NT2/D1 (cell line): ENCODE measurements around the gene IGSF23.

ENCODE experiments used
- SUZ12 ChIP-seq: IDR thresholded peaks from 2 replicates; pipeline ENCODE4 v1.6.1; 2011; ENCODE audit not compliant: insufficient read length, insufficient read depth; ENCODE audit errors: extremely low read depth
- ZNF274 ChIP-seq: IDR thresholded peaks from 2 replicates; pipeline ENCODE4 v1.6.1; 2011; ENCODE audit warnings: mild to moderate bottlenecking, low read depth, low read length

GRCh38 chr19:44618640-44619357 is 5.4 kb downstream of the IGSF23 start:
- TF ChIP-seq SUZ12 (no peak), ZNF274 (no peak)
